Bronchial epithelial cell (primary cell): Measurements from ENCODE around the gene CCDC192. TPM values are rescaled to one million over a fixed set of nuclear protein-coding genes. Genes with fewer than 3 reads are reported as not detected.
A peak's percentile ranks its signal among the peaks of the same experiment; 100 is the strongest.

Experiments used
- DNase-seq: peaks from one replicate; pipeline ENCODE4 v3.0.0-alpha.2; 2010; ENCODE audit warnings: low read depth
- FAIRE-seq: peaks from 2 replicates; lab custom pipeline; 2011; peaks lifted over from hg19 to GRCh38; lab: Jason Lieb, UNC
- H3K27me3 ChIP-seq: 2 replicates; pipeline ENCODE4 v1.5.1; 2011; ENCODE audit warnings: low read length; ENCODE audit not compliant: control insufficient read depth, insufficient read depth
- H3K36me3 ChIP-seq: 2 replicates; pipeline ENCODE4 v1.5.1; 2011; ENCODE audit warnings: low read length; ENCODE audit not compliant: control insufficient read depth, insufficient read depth
- H3K4me3 ChIP-seq: 2 replicates; pipeline ENCODE4 v1.5.1; 2011; ENCODE audit warnings: mild to moderate bottlenecking, low read depth, low read length, control low read depth
- total RNA-seq: library from RNA; depleted of rRNA; stranded (reverse); fragments of >200 nt; gene quantifications from 2 replicates; pipeline ENCODE4 v1.2.1, GENCODE V29; 2014
- TF ChIP-seq, protein P1 (sequence below): IDR thresholded peaks from 2 replicates; pipeline ENCODE4 v1.5.1; 2011; ENCODE audit warnings: mild to moderate bottlenecking, moderate library complexity, low read length, control low read depth, inconsistent platforms; ENCODE audit not compliant: insufficient read depth, severe bottlenecking

CCDC192 gene
- total RNA-seq, 1 donor from 2014 or later, result not detected

DNA sequence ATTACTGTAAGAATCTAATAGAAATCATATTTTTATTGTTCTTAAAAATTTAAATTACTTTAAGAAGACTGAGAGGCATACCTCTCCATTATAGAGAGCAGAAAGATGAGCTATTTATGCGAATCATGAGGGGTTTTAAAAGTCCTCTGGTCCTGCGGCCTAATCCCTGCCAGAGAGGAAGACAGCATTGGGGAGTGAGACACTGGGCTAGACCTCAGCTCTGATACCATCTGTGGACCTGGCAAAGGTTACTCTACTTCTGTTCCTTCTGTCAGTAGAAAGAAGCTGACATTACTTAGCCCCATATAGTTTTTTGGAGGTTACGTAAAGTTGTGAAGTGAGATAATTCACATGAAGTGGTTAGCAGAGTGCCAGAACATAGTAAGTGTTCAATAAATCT lies 103.6 kb downstream of the CCDC192 start:
- DNase-seq (no peak), FAIRE-seq (no peak)
- Histone ChIP-seq H3K4me3 (no peak overlapping the region), H3K27me3 (no peaks in the 10 kb centered on the region), H3K36me3 (no peaks in the 10 kb centered on the region)
- TF ChIP-seq, protein P1, sequence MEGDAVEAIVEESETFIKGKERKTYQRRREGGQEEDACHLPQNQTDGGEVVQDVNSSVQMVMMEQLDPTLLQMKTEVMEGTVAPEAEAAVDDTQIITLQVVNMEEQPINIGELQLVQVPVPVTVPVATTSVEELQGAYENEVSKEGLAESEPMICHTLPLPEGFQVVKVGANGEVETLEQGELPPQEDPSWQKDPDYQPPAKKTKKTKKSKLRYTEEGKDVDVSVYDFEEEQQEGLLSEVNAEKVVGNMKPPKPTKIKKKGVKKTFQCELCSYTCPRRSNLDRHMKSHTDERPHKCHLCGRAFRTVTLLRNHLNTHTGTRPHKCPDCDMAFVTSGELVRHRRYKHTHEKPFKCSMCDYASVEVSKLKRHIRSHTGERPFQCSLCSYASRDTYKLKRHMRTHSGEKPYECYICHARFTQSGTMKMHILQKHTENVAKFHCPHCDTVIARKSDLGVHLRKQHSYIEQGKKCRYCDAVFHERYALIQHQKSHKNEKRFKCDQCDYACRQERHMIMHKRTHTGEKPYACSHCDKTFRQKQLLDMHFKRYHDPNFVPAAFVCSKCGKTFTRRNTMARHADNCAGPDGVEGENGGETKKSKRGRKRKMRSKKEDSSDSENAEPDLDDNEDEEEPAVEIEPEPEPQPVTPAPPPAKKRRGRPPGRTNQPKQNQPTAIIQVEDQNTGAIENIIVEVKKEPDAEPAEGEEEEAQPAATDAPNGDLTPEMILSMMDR, result no peak

DNA sequence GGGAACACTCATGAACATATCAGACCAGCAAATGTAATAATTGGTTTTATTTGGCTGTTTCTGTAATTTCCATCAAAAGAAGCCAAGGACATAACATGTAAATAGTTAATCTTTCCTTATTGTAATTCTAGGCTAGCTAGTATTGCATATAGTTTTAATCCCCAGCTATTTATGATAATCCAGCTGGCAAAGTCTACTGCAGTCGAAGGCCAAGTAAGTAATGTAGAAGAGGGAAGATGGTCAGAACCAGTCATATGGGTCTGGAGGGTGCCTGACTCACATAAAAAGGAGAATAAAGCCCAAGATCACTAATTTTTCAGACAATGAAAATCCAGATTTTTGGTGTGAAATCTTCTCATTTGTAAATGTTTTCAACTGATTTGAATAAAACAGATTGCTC lies 106.3 kb downstream of the CCDC192 start:
- FAIRE-seq (no peak), DNase-seq (no peak)
- H3K27me3 ChIP-seq, result no peaks in the 10 kb centered on the region
- H3K36me3 ChIP-seq, result no peaks in the 10 kb centered on the region
- TF ChIP-seq, protein P1, result no peak
- no peak overlapping the region for H3K4me3 ChIP-seq

DNA sequence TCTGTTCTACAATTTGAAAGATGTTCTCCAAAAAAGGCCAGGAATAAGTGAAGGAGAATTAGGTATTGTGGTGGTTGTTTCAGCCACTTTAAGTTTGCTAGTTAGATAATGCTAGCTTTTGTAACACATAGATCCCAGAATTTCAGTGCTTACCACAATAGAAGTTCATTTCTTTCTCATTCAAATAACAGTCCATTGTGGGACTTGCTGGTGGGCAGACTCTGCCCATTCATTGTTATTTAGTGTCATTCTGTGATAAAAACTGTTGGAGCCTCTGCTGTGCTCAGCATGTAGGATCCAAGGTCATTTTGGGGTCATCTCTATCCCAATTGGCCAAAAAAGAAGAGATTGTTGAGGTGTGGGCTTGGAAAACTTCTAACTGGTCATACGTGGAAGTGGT lies 106.8 kb downstream of the CCDC192 start:
- no peak for FAIRE-seq
- TF ChIP-seq, protein P1, result no peak
- H3K36me3 ChIP-seq, result no peaks in the 10 kb centered on the region

DNA sequence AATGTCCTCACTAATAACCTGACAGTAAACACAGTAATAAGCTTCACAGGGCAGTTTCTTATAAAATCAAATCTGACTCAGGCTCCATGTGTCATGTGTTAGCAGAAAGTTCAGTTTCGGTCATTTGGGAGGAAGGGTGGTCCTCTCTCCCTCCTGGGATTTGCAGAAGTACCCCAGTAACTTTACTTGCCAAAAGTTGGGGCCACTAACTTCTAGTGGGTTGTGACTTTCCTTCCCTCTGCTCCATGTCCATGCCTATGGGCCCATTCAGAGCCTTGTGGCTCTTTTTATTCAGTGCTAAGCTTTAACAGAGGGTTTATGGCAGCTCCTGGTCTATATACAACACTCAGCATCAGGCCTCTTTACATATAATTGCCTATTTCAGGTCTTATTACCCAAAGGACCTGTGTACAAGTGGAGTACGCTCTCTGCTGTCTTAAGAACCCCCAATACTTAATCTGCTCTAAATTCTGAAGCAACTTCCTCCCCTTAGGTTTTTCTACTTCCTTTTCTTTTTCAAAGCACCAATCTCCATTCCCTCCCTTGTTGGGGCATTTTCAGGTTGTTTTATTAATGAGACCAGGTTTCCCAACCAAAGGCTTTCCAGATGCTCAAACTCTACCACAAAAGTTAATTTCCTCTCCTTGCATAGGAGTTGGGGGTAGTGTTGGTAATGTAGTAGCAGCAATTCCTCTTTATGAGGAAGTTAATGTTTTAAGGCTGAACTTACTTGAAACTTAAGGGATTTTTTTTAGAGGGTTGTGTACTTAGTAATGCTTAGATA lies 107.7 kb downstream of the CCDC192 start:
- Histone ChIP-seq H3K4me3 (no peak overlapping the region), H3K36me3 (no peaks in the 10 kb centered on the region), H3K27me3 (no peaks in the 10 kb centered on the region)
- no peak for FAIRE-seq
- TF ChIP-seq, protein P1, result no peak
- DNase-seq, result no peak

More for the DNA sequence above, 106.8 kb downstream of the CCDC192 start:
- H3K4me3 ChIP-seq, result no peak overlapping the region
- DNase-seq, result no peak
- no peaks in the 10 kb centered on the region for H3K27me3 ChIP-seq

DNA sequence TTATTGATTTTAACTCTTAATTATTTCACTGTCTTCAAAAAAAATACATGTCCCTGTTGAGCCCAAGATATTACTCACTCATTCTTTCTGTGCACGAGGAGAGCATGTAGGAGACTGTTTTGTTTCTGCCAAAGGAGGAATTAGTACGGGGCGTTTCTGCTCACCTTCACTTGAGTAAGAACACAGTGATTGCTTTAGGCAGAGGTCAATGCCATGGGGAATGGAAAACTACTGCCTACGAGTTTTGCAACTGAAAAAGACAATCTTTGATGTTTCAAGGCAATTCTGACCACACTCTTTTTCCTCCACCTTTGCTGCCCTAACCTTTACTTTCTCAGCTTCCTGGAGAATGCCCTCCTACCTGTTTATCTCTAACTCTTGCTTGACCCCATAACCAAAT lies 109.4 kb downstream of the CCDC192 start:
- TF ChIP-seq, protein P1, result no peak
- no peak for FAIRE-seq
- Histone ChIP-seq H3K4me3 (no peak overlapping the region), H3K36me3 (no peaks in the 10 kb centered on the region), H3K27me3 (no peaks in the 10 kb centered on the region)
- DNase-seq, result peak; percentile 43
